KOPT-K1 (cell line): Measurements from ENCODE around the gene STMN1.
A peak's percentile ranks its signal among the peaks of the same experiment; 100 is the strongest.

Experiments
- H3K27ac ChIP-seq: fragments of 200-600 bp; sonication (generic); 2 replicates; pipeline ENCODE4 v1.5.1; 2016; ENCODE audit warnings: antibody characterized with exemption, mild to moderate bottlenecking, low read depth, low read length; ENCODE audit not compliant: poor library complexity, severe bottlenecking
- H3K36me3 ChIP-seq: fragments of 200-600 bp; sonication (generic); 2 replicates; pipeline ENCODE4 v1.5.1; 2017; ENCODE audit warnings: antibody characterized with exemption, mild to moderate bottlenecking, low read length, moderate library complexity; ENCODE audit not compliant: insufficient read depth
- H3K9me3 ChIP-seq: fragments of 200-600 bp; sonication (generic); 2 replicates; pipeline ENCODE4 v1.5.1; 2017; ENCODE audit warnings: antibody characterized with exemption, low read length, mild to moderate bottlenecking; ENCODE audit not compliant: insufficient read depth, poor library complexity, severe bottlenecking

Gene STMN1

GRCh38 chr1:25872713-25873112 is 33.5 kb downstream of the STMN1 start:
- Histone ChIP-seq H3K27ac (no peak overlapping the region), H3K36me3 (no peaks in the 10 kb centered on the region), H3K9me3 (no peaks in the 10 kb centered on the region)

GRCh38 chr1:25871704-25872494 is 34.3 kb downstream of the STMN1 start:
- Histone ChIP-seq H3K36me3 (no peaks in the 10 kb centered on the region), H3K27ac (no peak overlapping the region), H3K9me3 (no peaks in the 10 kb centered on the region)

- Histone ChIP-seq H3K27ac (no peak overlapping the region), H3K36me3 (no peaks in the 10 kb centered on the region), H3K9me3 (no peaks in the 10 kb centered on the region)
These were observed 35.0 kb downstream of the STMN1 start for GRCh38 chr1:25871086-25871703.

- H3K9me3 ChIP-seq = no peaks in the 10 kb centered on the region
- H3K36me3 ChIP-seq = no peaks in the 10 kb centered on the region
- no peak overlapping the region for H3K27ac ChIP-seq
These were observed 35.6 kb downstream of the STMN1 start for GRCh38 chr1:25870614-25871013.

GRCh38 chr1:25869909-25870606 is 36.2 kb downstream of the STMN1 start:
- H3K9me3 ChIP-seq = no peaks in the 10 kb centered on the region
- no peaks in the 10 kb centered on the region for H3K36me3 ChIP-seq
- no peak overlapping the region for H3K27ac ChIP-seq

- no peaks in the 10 kb centered on the region for H3K36me3 ChIP-seq
- H3K9me3 ChIP-seq = no peaks in the 10 kb centered on the region
- no peak overlapping the region for H3K27ac ChIP-seq
These were observed 38.8 kb downstream of the STMN1 start for GRCh38 chr1:25867210-25867991.

- Histone ChIP-seq H3K27ac (no peak overlapping the region), H3K9me3 (no peaks in the 10 kb centered on the region), H3K36me3 (no peaks in the 10 kb centered on the region)
These were observed 39.9 kb downstream of the STMN1 start for GRCh38 chr1:25866288-25866687.

GRCh38 chr1:25864434-25864833 is 41.8 kb downstream of the STMN1 start:
- H3K9me3 ChIP-seq = no peaks in the 10 kb centered on the region
- H3K36me3 ChIP-seq = no peaks in the 10 kb centered on the region
- no peak overlapping the region for H3K27ac ChIP-seq

- H3K9me3 ChIP-seq = no peaks in the 10 kb centered on the region
- no peaks in the 10 kb centered on the region for H3K36me3 ChIP-seq
- H3K27ac ChIP-seq = no peak overlapping the region
These were observed 42.5 kb downstream of the STMN1 start for GRCh38 chr1:25863486-25864262.

- H3K36me3 ChIP-seq = no peaks in the 10 kb centered on the region
- no peaks in the 10 kb centered on the region for H3K9me3 ChIP-seq
- no peak overlapping the region for H3K27ac ChIP-seq
These were observed 43.3 kb downstream of the STMN1 start for GRCh38 chr1:25862785-25863485.

GRCh38 chr1:25861316-25862286 is 44.6 kb downstream of the STMN1 start:
- Histone ChIP-seq H3K9me3 (no peaks in the 10 kb centered on the region), H3K36me3 (no peaks in the 10 kb centered on the region), H3K27ac (no peak overlapping the region)

GRCh38 chr1:25858906-25859789 is 47.1 kb downstream of the STMN1 start, which contains the start of gene AUNIP:
TSS of gene AUNIP (minus strand) at chr1:25859457. CDS start at chr1:25859357, 100 bp downstream.
- peak within 1 kb of the TSS; percentile 62 for H3K27ac ChIP-seq
- no peaks in the 10 kb centered on the region for H3K36me3 ChIP-seq
- no peaks in the 10 kb centered on the region for H3K9me3 ChIP-seq
